Fibroblast of mammary gland (primary cell): ENCODE data around the gene LYPLA2.

ENCODE experiments used
- DNase-seq: peaks from one replicate; pipeline ENCODE4 v3.0.0-alpha.2; 2010; ENCODE audit warnings: low read depth
- H3K4me3 ChIP-seq: 2 replicates; pipeline ENCODE4 v1.5.1; 2011; ENCODE audit warnings: low read depth, mild to moderate bottlenecking, low read length, moderate library complexity; ENCODE audit not compliant: control insufficient read depth
- TF ChIP-seq, protein P1 (sequence below): conservative IDR thresholded peaks from 2 replicates; pipeline ENCODE4 v1.5.1; 2011; ENCODE audit warnings: low read depth, low read length, inconsistent platforms; ENCODE audit not compliant: control insufficient read depth, insufficient read depth

Gene LYPLA2

GRCh38 chr1:23751050-23751814 is 39.7 kb upstream of the LYPLA2 start:
- TF ChIP-seq, protein P1, sequence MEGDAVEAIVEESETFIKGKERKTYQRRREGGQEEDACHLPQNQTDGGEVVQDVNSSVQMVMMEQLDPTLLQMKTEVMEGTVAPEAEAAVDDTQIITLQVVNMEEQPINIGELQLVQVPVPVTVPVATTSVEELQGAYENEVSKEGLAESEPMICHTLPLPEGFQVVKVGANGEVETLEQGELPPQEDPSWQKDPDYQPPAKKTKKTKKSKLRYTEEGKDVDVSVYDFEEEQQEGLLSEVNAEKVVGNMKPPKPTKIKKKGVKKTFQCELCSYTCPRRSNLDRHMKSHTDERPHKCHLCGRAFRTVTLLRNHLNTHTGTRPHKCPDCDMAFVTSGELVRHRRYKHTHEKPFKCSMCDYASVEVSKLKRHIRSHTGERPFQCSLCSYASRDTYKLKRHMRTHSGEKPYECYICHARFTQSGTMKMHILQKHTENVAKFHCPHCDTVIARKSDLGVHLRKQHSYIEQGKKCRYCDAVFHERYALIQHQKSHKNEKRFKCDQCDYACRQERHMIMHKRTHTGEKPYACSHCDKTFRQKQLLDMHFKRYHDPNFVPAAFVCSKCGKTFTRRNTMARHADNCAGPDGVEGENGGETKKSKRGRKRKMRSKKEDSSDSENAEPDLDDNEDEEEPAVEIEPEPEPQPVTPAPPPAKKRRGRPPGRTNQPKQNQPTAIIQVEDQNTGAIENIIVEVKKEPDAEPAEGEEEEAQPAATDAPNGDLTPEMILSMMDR = peak; percentile 81
- peak; percentile 83 for DNase-seq
- no peak overlapping the region for H3K4me3 ChIP-seq

- TF ChIP-seq, protein P1 = no peak
- DNase-seq = no peak
- H3K4me3 ChIP-seq = no peak overlapping the region
Observed at GRCh38 chr1:23751815-23752200, 39.1 kb upstream of the LYPLA2 start.

DNA sequence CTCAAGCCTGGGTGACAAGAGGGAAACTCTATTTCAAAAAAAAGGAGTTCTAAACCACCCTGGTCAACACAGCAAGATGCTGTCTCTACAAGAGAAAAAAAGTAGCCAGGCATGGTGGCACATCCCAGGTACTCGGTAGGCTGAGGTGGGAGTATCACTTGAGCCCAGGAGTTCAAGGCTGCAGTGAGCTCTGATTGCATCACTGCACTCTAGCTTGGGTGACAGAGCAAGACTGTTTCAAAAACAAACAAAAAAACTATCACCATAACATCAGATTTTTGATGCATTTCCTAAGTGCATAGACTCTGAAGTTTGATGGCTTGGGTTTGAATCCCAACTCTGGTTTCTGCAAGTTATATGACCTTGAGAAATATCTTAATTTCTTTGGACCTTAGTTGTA is 38.0 kb upstream of the LYPLA2 start:
- DNase-seq = no peak
- H3K4me3 ChIP-seq = no peak overlapping the region
- TF ChIP-seq, protein P1 = no peak

DNA sequence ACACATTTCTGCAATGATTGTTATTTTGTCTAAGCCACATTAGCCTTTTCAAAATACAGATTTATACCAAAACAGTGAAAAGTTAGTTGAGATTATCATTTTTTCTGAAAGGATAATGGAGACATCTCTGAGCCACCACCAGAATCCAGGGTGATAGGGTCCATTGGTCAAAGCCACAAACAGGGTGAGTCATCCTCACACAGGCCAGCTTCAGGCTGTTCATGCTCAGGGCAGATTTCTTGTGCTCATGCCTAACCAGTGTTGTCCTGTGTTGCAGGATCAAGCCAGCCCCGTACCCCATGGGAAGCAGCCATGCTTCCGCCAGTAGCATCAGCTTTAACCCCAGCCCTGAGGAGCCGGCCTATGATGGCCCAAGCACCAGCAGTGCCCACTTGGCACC is 34.3 kb upstream of the LYPLA2 start:
- H3K4me3 ChIP-seq = no peak overlapping the region
- DNase-seq = peak; percentile 74
- TF ChIP-seq, protein P1 = no peak

GRCh38 chr1:23757812-23758211 is 33.1 kb upstream of the LYPLA2 start:
- DNase-seq = no peak

GRCh38 chr1:23759277-23759676 is 31.7 kb upstream of the LYPLA2 start:
- no peak overlapping the region for H3K4me3 ChIP-seq
- TF ChIP-seq, protein P1 = no peak
- DNase-seq = no peak

More at GRCh38 chr1:23757812-23758211, 33.1 kb upstream of the LYPLA2 start:
- H3K4me3 ChIP-seq = no peak overlapping the region
- TF ChIP-seq, protein P1 = no peak
